Measurements from ENCODE around the gene PSG6.
"Not testable (repeated sequence)": the region's sequence is repeated elsewhere in the genome, so short reads cannot be mapped to it uniquely, and the experiment has no call there.

Gene PSG6

GRCh38 chr19:42879613-42880012 lies 38.1 kb downstream of the PSG6 start, which contains the start of gene PSG1:
TSS of gene PSG1 (minus strand) at chr19:42879713. CDS start at chr19:42879581, 132 bp downstream.
- Histone ChIP-seq H3K4me1 (no peaks in the 10 kb centered on the region), H3K36me3 (no peaks in the 10 kb centered on the region), H3K27me3 (no peaks in the 10 kb centered on the region), H3K4me3 (no peak within 1 kb of the TSS), H3K27ac (no peak within 1 kb of the TSS), H3K9me3 (no peaks in the 10 kb centered on the region)
- DNase-seq: no peak
- intact Hi-C loops (cut with DNase I; ENCODE audit: low total_unique reads): no loop called here
- TF ChIP-seq CTCF (IDR thresholded peaks at IDR 0.05): no peak

- H3K27me3 ChIP-seq; intact Hi-C loops (cut with DNase I; ENCODE audit: low total_unique reads); H3K36me3 ChIP-seq; DNase-seq; H3K4me1 ChIP-seq; H3K4me3 ChIP-seq; H3K9me3 ChIP-seq; H3K27ac ChIP-seq: not testable (repeated sequence)
Measured at GRCh38 chr19:42876596-42876995, 41.1 kb downstream of the PSG6 start.

- peak in 1 of 2 donors; percentile 48 for DNase-seq
- H3K4me1 ChIP-seq; H3K9me3 ChIP-seq; H3K36me3 ChIP-seq; H3K27me3 ChIP-seq; intact Hi-C loops (cut with DNase I; ENCODE audit: low total_unique reads); H3K27ac ChIP-seq; H3K4me3 ChIP-seq: not testable (repeated sequence)
Measured at GRCh38 chr19:42875881-42876280, 41.8 kb downstream of the PSG6 start.

- intact Hi-C loops (cut with DNase I; ENCODE audit: low total_unique reads); H3K27me3 ChIP-seq; H3K4me3 ChIP-seq; H3K27ac ChIP-seq; H3K4me1 ChIP-seq; H3K9me3 ChIP-seq; H3K36me3 ChIP-seq: not testable (repeated sequence)
- peak in 1 of 2 donors; percentile 60 for DNase-seq
Measured at GRCh38 chr19:42874901-42875813, 42.5 kb downstream of the PSG6 start.

DNA sequence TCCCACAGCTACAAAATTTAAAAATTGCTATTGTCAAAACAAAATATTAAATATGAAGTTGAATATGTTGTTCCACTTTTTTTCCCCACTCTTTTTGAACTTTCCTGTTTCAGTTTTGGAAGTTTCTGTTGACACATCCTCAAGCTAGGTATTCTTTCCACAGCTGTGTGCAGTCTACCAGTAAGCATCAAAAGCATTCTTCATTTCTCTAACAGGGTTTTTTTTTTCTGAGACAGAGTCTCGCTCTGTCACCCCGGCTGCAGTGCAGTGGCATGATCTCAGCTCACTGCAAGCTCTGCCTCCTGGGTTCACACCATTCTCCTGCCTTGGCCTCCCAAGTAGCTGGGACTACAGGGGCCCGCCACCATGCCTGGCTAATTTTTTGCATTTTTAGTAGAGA lies 43.6 kb downstream of the PSG6 start:
- H3K9me3 ChIP-seq; H3K36me3 ChIP-seq; H3K27me3 ChIP-seq; H3K4me1 ChIP-seq; H3K4me3 ChIP-seq; H3K27ac ChIP-seq; intact Hi-C loops (cut with DNase I; ENCODE audit: low total_unique reads); DNase-seq: not testable (repeated sequence)

DNA sequence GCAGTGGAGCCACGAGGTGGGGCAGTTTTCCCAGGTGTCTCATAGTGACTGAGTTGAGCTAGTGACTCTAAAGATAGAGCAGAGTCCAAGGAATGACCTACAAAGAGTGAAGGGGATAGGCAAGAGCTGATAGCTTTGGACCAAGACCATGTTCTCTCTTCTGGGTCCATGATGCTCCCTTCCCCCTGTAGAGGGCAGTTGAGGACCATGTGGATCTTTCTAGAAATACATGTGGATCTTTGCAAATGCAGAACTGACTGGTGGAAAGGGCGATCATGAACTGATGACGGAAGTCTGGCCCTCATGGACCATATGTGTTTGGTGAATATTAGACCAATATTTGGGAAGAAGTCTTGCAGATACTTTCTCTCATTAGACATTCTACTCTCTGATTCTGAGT lies 45.1 kb downstream of the PSG6 start:
- no peaks in the 10 kb centered on the region for H3K36me3 ChIP-seq
- no peak overlapping the region for H3K4me3 ChIP-seq
- H3K4me1 ChIP-seq: no peaks in the 10 kb centered on the region
- no peak overlapping the region for H3K27ac ChIP-seq
- TF ChIP-seq CTCF (IDR thresholded peaks at IDR 0.05): no peak
- H3K9me3 ChIP-seq: no peaks in the 10 kb centered on the region
- no peaks in the 10 kb centered on the region for H3K27me3 ChIP-seq
- intact Hi-C loops (cut with DNase I; ENCODE audit: low total_unique reads): no loop called here
- DNase-seq: no peak

DNA sequence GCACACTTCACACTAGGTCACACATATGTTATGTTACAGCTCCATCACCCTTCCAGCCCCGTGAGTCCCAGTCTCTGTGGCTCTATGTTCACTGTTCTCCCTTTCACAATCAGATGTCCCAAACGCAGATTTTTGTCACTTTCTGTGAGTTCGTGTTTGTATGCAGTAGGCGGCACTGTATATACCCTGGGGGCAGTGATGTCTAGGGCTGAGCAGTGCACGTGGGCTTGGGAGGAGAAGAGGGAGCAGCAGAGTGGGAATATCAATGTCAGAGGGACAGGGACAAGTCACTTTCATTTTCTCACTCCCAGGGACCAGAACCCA lies 60.2 kb downstream of the PSG6 start:
- DNase-seq: no peak
- intact Hi-C loops (cut with DNase I; ENCODE audit: low total_unique reads): no loop called here
- H3K36me3 ChIP-seq: no peaks in the 10 kb centered on the region
- H3K4me3 ChIP-seq: no peak overlapping the region
- no peaks in the 10 kb centered on the region for H3K9me3 ChIP-seq
- H3K27ac ChIP-seq: no peak overlapping the region
- peaks cover 0 to 7% (median 0%) of the 10 kb centered on the region in 4 donors for H3K4me1 ChIP-seq
- H3K27me3 ChIP-seq: no peaks in the 10 kb centered on the region
- TF ChIP-seq CTCF (IDR thresholded peaks at IDR 0.05): no peak
